GM19025 (cell line): ENCODE measurements around the gene EZH1.
A peak's percentile ranks its signal among the peaks of the same experiment; 100 is the strongest.
"Not testable (repeated sequence)": the region's sequence is repeated elsewhere in the genome, so short reads cannot be mapped to it uniquely, and the experiment has no call there.

ENCODE experiments used
- ATAC-seq: cut with Tn5 transposase; IDR thresholded peaks from one replicate; pipeline ENCODE4 v1.9.1; 2021; ENCODE audit warnings: mild to moderate bottlenecking, low read depth, moderate library complexity; ENCODE audit not compliant: unreplicated experiment

Gene EZH1

DNA sequence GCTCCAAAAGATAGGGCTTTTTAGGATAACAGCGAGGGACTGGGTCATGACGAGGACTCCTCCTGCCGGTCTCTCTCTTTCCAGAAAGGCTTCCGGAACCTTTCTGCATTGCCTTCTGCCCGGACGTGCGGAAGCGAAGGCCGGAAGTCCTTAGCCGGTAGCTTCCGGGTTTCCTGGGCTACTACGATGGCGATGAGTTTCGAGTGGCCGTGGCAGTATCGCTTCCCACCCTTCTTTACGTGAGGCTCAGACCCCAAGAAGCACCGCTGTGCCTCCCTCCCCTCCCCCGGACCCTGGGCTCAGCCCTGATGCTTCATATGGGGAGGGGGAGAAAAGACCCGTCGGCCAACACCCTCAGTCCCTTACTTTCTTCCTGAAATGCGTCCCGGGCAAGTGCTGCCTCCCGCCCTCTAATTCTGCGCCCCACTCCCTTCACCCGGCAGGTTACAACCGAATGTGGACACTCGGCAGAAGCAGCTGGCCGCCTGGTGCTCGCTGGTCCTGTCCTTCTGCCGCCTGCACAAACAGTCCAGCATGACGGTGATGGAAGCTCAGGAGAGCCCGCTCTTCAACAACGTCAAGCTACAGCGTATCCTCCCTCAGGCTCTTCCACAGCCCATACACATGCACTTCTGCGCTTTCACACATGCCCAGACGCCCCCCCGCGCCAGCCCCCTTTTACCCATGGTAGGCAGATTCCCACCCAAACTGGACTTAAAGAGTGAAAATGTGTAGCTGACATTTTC is 28.6 kb upstream of the EZH1 start, which contains the start of gene VPS25:
VPS25 (plus strand) TSS at position 160 of the 746 bp plus-strand sequence; CDS start at position 187, 27 bp downstream.
- ATAC-seq = peak; percentile 38

DNA sequence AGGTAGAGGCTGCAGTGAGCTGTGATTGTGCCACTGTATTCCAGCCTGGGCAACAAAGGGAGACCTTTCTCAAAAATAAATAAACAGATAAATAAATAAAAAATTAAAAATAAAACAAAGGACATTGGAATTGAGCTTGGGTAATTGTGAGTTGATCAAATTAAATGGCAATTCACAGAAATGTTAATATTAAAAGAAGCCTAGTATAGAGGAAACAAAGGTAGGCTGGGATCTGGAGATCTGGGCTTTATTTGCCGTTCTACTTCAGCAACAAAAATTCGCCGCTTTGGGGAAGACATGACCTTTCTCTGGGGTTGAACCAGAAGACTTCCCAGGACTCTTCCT is 28.1 kb upstream of the EZH1 start:
- ATAC-seq = no peak

DNA sequence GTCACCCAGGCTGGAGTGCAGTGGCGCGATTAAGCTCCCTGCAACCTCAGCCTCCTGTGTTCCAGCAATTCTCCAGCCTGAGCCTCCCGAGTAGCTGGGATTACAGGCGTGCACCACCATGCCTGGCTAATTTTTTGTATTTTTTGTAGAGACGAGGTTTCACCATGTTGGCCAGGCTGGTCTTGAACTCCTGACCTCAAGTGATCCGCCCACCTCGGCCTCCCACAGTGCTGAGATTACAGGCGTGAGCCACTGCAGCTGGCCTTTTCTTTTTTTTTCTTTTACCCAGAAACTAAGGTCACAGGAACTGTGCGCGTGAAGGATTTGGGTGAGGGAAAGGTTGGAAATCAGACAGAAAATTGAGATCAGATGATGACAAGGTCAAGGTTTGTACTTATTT is 25.1 kb upstream of the EZH1 start:
- not testable (repeated sequence) for ATAC-seq

DNA sequence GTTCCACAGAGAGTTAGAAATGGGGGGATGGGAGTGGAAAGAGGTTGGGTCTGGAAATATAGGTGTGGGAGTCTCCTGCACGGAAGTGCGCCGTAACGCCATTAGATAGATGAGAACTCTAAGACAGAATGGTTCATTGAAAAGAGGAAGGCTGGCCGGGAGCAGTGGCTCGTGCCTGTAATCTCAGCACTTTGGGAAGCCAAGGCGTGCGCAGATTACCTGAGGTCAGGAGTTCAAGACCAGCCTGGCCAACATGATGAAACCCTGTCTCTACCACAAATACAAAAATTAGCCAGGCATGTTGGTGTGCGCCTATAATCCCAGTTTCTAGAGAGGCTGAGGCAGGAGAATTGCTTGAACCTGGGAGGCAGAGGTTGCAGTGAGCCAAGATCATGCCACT is 23.2 kb upstream of the EZH1 start:
- not testable (repeated sequence) for ATAC-seq

DNA sequence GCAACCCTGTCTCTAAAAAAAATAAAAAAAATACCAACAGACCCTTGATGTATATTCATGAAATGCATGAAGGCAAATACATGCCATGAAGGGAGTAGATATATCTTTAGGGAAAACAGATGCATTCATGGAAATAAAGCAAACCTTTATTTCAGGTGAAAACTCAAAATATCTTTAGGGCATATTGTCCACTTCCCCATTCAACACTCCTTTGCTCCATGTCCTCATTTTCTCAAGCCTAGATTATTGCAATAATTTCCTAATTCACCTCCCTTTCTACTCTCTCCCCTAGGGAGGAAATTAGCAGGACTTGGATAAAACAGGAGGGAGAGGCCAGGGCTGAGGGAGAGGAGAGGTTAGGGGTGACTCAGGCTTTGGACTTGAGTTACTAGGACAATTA is 22.7 kb upstream of the EZH1 start:
- no peak for ATAC-seq

DNA sequence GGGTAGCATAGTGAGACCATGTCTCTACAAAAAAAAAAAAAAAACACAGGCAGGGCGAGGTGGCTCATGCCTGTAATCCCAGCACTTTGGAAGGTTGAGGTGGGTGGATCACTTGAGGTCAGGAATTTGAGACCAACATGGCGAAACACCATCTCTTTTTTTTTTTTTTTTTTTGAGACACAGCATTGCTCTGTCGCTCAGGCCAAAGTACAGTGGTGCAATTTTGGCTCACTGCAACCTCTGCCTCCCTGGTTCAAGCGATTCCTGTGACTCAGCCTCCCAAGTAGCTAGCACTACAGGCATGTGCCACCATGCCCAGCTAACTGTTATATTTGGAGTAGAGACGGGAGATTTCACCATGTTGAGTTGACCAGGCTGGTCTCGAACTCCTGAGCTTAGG is 21.3 kb upstream of the EZH1 start:
- ATAC-seq = no peak

DNA sequence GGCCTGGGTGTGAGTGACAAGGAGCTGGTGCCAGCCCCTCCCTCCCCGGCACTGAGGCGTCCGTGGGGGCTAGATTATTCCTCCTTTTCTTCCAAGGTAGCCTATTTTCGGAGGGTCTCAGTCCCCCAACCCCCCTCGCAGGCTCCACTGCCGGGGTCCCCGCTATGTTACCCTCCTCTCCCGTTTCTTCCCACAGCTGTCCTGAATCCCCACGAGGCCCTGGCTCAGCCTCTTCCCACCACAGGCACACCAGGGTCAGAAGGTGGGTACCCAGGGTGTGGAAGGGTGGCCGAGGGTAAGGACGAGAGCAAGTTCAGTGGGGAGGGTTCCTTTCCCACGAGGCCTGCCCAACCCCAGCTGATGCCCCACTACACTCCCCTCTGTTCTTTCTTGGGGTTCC is 16.8 kb upstream of the EZH1 start:
- ATAC-seq = no peak

DNA sequence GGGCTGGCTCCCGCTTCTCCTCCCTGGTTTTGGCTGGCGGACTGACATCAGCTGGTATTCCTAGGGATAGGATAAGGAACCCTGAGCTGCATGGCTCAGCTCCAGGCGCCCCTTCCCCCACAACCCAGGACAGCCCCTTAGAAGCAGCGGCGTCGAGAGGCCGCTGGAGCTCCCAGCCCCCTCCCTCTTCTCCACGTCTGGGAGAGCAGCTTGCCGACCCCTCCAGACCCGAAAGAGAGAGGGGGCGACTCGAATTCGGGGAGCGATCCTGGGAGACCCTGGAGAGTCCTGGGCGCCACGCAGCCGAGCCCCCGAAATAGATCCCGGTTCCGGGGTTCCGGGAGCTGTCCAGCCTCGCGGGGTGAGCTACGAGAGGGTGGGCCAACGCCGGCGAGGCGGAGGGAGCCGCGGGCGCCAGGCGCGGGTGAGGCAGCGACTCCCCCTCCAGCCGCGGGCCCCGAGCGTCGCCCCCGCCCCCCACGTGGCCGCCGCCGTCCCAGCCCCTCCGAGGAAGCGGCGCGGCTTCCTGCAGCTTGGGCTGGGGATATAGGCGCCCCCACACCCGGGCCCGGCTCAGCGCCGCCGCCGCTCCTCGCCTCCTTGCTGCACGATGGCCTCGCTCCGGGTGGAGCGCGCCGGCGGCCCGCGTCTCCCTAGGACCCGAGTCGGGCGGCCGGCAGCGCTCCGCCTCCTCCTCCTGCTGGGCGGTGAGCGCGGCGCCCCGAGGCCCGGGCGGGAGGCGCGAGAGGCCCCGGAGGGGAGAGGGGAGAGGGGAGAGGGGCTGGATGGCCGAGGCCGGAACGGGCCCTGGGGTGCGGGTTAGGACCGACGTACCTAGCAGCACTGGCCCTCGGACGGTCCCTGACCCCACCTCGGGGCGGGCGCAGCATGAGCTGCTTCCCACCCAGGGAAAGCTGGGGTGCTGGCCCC is 16.1 kb upstream of the EZH1 start, which contains the start of gene RAMP2:
RAMP2 (plus strand) TSS at position 576 of the 930 bp plus-strand sequence; CDS start at position 611, 35 bp downstream.
- no peak for ATAC-seq

DNA sequence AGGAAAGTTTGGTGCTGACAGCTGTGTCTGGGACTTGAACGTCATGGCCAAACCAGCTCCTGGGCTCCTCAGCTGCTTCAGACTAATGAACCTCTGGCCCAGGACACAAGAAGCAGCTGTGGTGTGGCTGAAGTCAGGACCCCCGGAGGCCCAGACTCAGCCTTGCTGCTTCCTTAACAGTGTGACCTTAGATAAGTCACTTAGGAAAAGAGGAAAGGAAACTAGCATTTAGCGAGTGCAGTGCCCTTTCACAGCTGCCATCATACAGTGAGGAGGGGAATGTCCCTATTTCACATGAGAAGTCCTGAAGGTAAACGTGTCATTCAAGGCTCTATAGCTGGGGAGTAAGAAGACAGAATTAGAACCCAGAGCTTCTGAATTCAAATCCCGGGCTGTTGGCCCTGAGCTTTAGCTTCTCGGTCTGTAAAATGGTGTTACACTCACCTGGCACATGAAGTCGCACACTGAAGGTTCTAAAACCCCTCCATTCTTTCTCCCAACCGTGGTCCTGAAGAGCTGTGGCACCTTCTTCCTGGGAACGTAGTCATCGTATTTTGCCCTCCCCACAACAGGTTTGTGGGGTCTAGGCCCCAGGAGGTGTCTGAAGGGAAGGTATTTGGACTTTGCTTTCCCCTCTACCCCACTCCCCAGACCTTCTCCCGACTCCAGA is 15.3 kb upstream of the EZH1 start:
- ATAC-seq = peak; percentile 60

DNA sequence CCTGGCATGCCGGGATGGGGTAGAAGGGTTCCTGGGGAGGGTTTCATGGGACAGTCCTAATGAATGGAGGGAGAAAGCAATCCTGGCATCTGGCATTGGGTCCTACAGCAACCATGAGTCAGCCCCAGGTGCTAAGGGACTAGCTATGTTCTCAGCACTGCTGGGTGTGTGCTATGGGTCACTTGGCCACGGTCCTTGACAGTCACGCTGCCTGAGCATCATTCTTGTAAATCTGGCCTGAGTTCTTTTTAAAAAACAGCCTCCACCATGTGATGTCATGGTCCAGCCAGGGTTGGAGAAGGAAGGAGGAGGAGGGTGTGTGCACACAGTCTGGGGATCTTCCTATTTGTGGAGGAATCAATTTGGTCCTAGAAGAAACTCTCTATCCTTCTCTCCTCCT is 9.9 kb upstream of the EZH1 start:
- no peak for ATAC-seq

DNA sequence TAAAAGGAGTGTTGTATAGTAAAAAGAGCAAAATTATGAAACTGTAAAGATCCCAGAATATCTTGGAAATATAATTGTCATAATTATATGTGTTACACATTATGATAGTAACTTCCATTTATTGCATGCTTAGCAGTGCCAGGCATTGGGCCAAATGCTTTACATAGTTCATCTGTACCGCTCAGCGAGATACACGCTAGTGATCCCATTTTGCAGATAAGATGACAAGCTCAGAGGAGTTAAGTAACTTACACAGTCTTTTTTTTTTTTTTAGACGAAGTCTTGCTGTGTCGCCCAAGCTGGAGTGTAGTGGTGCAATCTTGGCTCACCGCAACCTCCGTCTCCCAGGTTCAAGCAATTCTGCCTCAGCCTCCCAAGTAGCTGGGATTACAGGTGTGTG is 6.8 kb upstream of the EZH1 start:
- ATAC-seq = no peak

DNA sequence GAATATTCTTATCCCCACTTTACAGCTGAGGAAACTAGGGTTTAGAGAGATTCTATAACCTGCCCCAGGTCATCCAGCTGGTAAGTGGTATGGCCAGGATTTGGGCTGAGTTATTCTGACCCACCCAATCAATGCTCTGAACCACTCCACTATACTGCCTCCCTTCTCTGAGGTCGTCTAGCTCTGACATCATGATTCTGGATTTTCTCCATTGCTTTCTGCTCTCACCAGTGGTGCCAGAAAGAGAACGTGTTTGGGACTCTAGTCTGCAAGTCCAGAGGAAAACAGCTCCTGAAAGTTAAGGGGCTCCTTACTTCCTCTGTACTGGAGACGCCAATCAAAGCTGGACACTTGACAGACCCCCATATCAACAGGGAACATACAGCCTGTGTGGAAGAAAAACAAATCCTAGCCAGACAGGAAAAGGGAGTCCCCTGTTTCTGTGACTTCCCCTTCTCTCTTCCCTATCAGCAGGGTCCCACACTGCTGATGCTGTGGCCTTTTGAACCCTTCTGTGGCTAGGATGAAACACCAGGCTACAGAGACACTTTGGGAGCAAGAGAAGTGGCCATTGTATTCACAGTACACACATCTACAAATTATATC is 6.0 kb upstream of the EZH1 start:
- no peak for ATAC-seq

DNA sequence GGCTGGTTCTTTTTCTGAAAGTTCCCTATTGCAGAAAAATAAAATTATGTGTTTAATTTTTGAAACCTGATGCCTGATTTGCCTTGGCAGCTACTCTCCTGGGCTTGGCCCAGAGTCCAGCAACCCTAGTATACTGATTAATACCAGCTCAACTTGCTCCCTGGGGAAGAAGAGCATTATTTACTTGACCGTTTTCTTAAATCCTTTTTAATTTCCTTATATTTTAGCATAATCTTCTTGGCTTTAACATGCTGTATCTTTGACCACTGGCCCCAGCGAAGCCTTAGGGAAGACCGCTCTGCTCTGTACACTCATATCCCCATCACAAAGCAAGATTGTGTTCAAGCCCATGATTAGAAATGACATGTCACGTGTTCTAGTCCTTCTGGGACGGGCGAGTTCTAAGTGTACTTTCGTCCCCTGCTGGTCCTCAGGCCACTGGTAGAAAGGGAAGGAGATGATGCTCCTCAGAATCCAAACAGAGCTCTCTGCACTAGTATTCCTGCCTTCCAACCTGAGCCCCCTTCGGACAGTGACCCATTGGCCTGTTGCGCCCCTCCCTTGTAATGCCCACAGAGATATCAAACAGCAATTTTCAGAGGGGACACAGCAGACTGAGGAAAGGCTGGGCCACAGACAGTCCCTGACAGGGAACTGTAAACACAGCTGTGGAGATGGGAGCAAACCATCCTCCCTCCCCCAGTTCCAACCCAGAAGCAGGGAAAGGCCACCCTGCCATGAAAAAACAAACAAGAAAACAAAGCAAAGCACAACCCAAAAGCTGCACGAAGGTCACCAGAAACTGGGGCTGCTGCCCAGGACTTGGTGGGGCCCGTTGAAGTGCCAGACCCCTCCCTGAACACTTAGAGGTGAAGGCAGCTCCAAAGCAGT is 4.3 kb upstream of the EZH1 start:
- no peak for ATAC-seq

DNA sequence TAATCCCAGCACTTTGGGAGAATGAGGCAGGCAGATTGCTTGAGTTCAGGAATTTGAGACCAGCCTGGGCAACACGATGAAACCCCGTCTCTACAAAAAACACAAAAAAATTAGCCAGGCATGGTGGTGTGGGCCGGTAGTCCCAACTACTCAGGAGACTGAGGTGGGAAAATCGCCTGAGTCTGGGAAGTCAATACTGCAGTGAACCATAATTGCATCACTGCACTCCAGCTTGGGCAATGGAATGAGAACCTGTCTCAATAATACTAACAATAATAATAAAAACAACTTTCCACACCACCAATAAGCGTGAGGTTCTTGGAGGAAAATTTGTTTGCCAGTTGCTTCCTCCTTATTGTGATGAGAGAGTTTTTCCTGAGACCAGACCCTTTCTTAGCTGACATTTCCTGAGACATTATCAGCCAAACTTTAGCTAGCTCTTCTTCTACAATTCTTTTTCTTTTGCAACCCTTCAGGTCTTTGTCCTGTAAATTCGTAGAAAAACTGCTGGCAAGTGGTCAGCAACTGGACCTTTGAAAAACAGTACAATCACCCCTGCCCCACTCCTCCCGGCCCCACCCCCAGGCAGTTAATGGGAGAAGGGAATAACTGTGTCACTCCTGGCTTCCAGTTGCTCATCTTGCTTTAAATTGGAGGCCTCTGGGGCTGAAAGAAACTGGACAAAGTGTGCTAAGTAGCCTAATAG is 3.5 kb upstream of the EZH1 start:
- no peak for ATAC-seq

DNA sequence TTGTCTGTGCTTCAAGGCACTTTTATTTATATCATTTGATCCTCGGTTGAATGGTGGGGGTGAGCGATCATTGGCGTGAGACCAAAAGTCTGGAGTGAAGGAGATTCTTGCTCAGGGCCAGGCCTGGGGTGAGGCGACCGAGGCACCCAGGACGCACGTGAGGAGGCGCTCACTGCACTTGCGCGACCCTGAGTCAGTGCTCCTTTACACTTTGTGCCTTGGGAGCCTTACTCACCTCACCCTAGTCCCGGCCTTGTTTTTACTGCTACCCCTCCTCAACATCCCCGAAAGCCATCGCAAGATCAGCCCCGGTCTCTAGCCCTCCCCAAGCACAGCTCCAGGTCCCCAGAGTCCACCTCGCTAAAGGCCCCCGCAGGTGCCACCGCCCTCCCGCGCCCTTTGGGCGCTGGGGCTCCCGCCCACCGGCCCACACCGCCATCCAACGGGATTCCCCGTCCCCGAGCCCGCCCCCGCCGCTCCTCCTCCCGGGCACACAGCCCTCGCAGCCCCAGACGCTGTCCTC is 496 bp downstream of the EZH1 start:
- peak; percentile 54 for ATAC-seq

DNA sequence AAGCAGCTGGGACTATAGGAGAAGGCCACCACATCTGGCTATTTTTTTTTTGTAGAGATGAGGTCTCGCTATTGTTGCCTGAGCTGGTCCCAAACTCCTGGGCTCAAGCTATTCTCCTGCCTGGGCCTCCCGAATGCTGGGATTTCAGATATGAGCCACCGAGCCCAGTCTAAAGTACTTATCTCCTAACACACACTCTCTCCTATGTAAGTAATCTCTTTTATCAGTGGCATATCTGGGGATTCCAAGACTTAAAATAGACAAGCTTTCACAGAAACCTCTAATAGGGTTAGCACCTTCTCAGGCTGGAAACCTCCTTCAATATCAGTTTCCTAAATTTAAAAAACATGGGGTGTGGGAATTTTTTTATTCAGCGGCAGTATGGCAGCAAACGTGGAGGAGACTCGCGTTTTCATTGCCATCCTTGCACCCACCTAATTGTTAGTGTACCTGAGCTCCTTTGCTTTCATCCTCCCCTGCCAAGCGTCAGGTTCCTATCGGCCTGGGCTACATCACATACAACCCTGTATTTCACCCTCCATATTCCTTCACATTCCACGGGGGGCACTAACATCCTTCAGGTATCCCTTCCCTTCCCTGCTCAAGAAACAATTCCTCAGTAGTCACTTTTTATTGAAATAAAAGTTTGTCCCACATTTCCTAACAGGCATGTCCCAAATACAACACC is 1.1 kb downstream of the EZH1 start:
- no peak for ATAC-seq

DNA sequence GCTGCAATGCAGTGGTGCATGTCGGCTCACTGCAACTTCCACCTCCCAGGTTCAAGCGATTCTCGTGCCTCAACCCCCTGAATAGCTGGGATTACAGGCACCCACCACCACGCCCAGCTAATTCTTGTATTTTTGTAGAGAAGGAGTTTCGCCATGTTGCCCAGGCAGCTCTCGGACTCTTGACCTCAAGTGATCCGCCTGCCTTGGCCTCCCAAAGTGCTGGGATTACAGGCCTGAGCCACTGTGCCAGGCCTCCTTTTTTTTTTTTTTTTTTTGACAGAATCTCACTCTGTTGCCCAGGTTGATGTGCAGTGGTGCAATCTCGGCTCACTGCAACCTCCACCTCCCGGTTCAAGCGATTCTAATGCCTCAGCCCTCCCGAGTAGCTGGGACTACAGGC is 1.9 kb downstream of the EZH1 start:
- not testable (repeated sequence) for ATAC-seq

DNA sequence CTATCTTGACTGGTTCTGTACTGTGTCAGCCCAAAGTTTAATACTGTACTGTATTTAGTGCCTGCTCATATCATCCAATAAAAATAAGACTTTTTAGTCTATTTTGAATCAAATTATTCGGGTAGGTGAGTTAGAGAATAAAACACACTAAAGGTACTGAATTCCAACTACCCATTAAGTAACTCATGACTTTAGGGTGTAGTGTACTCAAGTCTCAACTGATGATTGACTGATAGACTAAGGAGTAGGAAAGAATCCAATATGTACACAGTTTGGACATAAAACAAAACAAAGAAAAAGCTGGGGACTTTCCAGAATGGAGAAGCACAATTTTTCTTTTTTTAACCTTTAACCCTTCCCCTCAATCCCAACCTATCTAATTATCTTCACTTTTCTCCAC is 4.1 kb downstream of the EZH1 start:
- no peak for ATAC-seq
